ENCODE measurements around the gene INPP4B.

GRCh38 chr4:142414366-142414990 lies 431.6 kb downstream of the INPP4B start:
- TF ChIP-seq POLR2AphosphoS5 (IDR thresholded peaks at IDR 0.05): no peak
- no peak for TF ChIP-seq POLR2A (IDR thresholded peaks at IDR 0.05)
- TF ChIP-seq CTCF (IDR thresholded peaks at IDR 0.05): no peak

Measured in breast epithelium (tissue), 3 donors.